Endothelial cell of umbilical vein (primary cell): Measurements from ENCODE around the gene GPR173. TPM values are rescaled to one million over a fixed set of nuclear protein-coding genes. Genes with fewer than 3 reads are reported as not detected.

Source experiments
- BruUV-seq: library from RNA; stranded (reverse); fragments of 400-500 nt; replicated peaks from 2 replicates; lab custom pipeline; 2021; lab: Mats Ljungman, UMichigan
- CTCF ChIA-PET: fragments of 300-600, 350-600 bp; sonication (Branson Sonifier 250); formaldehyde crosslinking; loops from one replicate; lab custom pipeline; 2021; ENCODE audit warnings: antibody characterized with exemption, inconsistent platforms; lab: Charles Lee
- POLR2A ChIA-PET: fragments of 300-600, 350-600 bp; sonication (Branson Sonifier 250); formaldehyde crosslinking; loops from one replicate; lab custom pipeline; 2021; ENCODE audit warnings: antibody characterized with exemption, inconsistent platforms; lab: Charles Lee
- DNase-seq: peaks from one replicate; pipeline ENCODE4 v3.0.0-alpha.2; 2011; ENCODE audit warnings: low read depth, low spot score
- FAIRE-seq: peaks from 2 replicates; lab custom pipeline; 2011; peaks lifted over from hg19 to GRCh38; lab: Jason Lieb, UNC
- H2AFZ ChIP-seq: 2 replicates; pipeline ENCODE4 v1.6.0; 2012; ENCODE audit warnings: low read depth, low read length, control low read depth, inconsistent platforms
- H3K27ac ChIP-seq: 2 replicates; pipeline ENCODE4 v1.5.1; 2011; ENCODE audit warnings: low read depth, mild to moderate bottlenecking, control low read depth, low read length, moderate library complexity; ENCODE audit not compliant: insufficient read depth
- H3K27me3 ChIP-seq, 2 experiments: 2 replicates each; pipeline versions ENCODE4 v1.6.0 to v1.6.1; 2011; ENCODE audit warnings: low read length in 2 of 2, mixed read lengths in 1 of 2; ENCODE audit not compliant: control insufficient read depth in 2 of 2, insufficient read depth in 2 of 2
- H3K36me3 ChIP-seq, 2 experiments: 2 replicates in 1 of 2; 3 replicates in 1 of 2; pipeline ENCODE4 v1.5.1; 2011; ENCODE audit warnings: low read length in 2 of 2, mild to moderate bottlenecking in 1 of 2, moderate library complexity in 1 of 2; ENCODE audit not compliant: control insufficient read depth in 2 of 2, insufficient read depth in 2 of 2; ENCODE audit errors: extremely low read depth in 1 of 2
- H3K4me1 ChIP-seq: 3 replicates; pipeline ENCODE4 v1.5.1; 2011; ENCODE audit warnings: mild to moderate bottlenecking, low read length; ENCODE audit not compliant: control insufficient read depth, insufficient read depth; ENCODE audit errors: extremely low read depth
- H3K4me2 ChIP-seq: 2 replicates; pipeline ENCODE4 v1.6.1; 2011; ENCODE audit warnings: low read length, control low read depth, mixed read lengths; ENCODE audit not compliant: insufficient read depth
- H3K4me3 ChIP-seq, 3 experiments: fragments of 200-600 bp in 1 of 3; sonication (generic), shearing (Covaris generic) in 1 of 3; replicated peaks in 1 of 3; 2 replicates each; pipeline ENCODE4 v1.5.1; 2011 to 2016; ENCODE audit warnings: control low read depth in 3 of 3, low read length in 3 of 3, mild to moderate bottlenecking in 2 of 3, inconsistent platforms in 1 of 3, low read depth in 1 of 3, moderate library complexity in 1 of 3; ENCODE audit not compliant: insufficient read depth in 1 of 3
- H3K79me2 ChIP-seq: 2 replicates; pipeline ENCODE4 v1.6.0; 2012; ENCODE audit warnings: low read length, inconsistent platforms; ENCODE audit not compliant: control insufficient read depth, insufficient read depth
- H3K9ac ChIP-seq: replicated peaks from 2 replicates; pipeline ENCODE3; 2011; ENCODE audit warnings: low read length, control low read depth; ENCODE audit not compliant: insufficient read depth; ENCODE audit errors: extremely low read depth
- H3K9me1 ChIP-seq: replicated peaks from 3 replicates; pipeline ENCODE4 v1.6.0; 2011; ENCODE audit warnings: mild to moderate bottlenecking, low read length; ENCODE audit not compliant: control insufficient read depth, insufficient read depth; ENCODE audit errors: extremely low read depth
- H3K9me3 ChIP-seq: replicated peaks from 2 replicates; pipeline ENCODE4 v1.5.1; 2012; ENCODE audit warnings: low read length, inconsistent platforms; ENCODE audit not compliant: control insufficient read depth, insufficient read depth
- H4K20me1 ChIP-seq: replicated peaks from 2 replicates; pipeline ENCODE3; 2011; ENCODE audit warnings: mild to moderate bottlenecking, low read length; ENCODE audit not compliant: control insufficient read depth, insufficient read depth; ENCODE audit errors: extremely low read depth
- CTCF ChIP-seq, 2 donors: IDR thresholded peaks; 1 replicate in 1 of 2; 2 replicates in 1 of 2; pipeline ENCODE4 v1.5.1; 2011; ENCODE audit warnings: low read length in 2 of 2, mild to moderate bottlenecking in 2 of 2, moderate library complexity in 2 of 2, control low read depth in 1 of 2, inconsistent platforms in 1 of 2, low read depth in 1 of 2; ENCODE audit not compliant: insufficient read depth in 1 of 2; ENCODE audit errors: extremely low read depth in 1 of 2
- FOS ChIP-seq: IDR thresholded peaks from 2 replicates; pipeline ENCODE4 v1.6.1; 2011; ENCODE audit warnings: mild to moderate bottlenecking, low read length, moderate library complexity, borderline replicate concordance; ENCODE audit not compliant: insufficient read depth
- JUN ChIP-seq: IDR thresholded peaks from 2 replicates; pipeline ENCODE4 v1.6.1; 2011; ENCODE audit warnings: borderline replicate concordance, low read depth; ENCODE audit not compliant: insufficient read length, insufficient read depth
- MYC ChIP-seq: IDR thresholded peaks from one replicate; pipeline ENCODE4 v1.6.1; 2011; ENCODE audit warnings: mild to moderate bottlenecking, low read depth, low read length
- POLR2A ChIP-seq: IDR thresholded peaks from 2 replicates; pipeline ENCODE4 v1.6.1; 2012; ENCODE audit warnings: low read depth, mild to moderate bottlenecking, control low read depth, low read length
- dilution Hi-C: fragments of 300-500 bp; cut with MboI; formaldehyde crosslinking; loops from one replicate; pipeline ENCODE4 v1.15.0; 2019; ENCODE audit warnings: low sequenced_read_pairs; ENCODE audit not compliant: extremely low pct_ligation_motif_present
- intact Hi-C: fragments of 100-400 bp; cut with micrococcal nuclease; formaldehyde crosslinking; loops from one replicate; pipeline ENCODE4 v1.10.0; 2022
- polyA plus RNA-seq, 4 experiments: library from polyadenylated mRNA; depleted of rRNA in 3 of 4; stranded (reverse) in 3 of 4; unstranded in 1 of 4; fragments of >200 nt; gene quantifications; 2 replicates each; pipeline versions ENCODE4 v1.2.1 to v1.2.3, GENCODE V29; 2011 to 2012; ENCODE audit warnings: missing spikeins in 1 of 4
- total RNA-seq: library from RNA; stranded (reverse); gene quantifications from 2 replicates; pipeline ENCODE4 v1.2.3, GENCODE V29; 2021

GPR173 gene
- total and polyA plus RNA-seq, 2 donors (not counting 3 experiments of a cell fraction or from before 2014, with no cell fraction given): 9.2 to 11.3 TPM

GRCh38 chrX:53044995-53045394, 3.6 kb upstream of the GPR173 start:
- intact Hi-C loops (no loop called here), dilution Hi-C loops (no loop called here)
- BruUV-seq: no TSS peak
- no peak overlapping the region for H2AFZ ChIP-seq
- peaks cover 11% of the 10 kb centered on the region for H3K79me2 ChIP-seq
- H3K27ac ChIP-seq: no peak overlapping the region
- H4K20me1 ChIP-seq: no peaks in the 10 kb centered on the region
- CTCF ChIA-PET: no interaction called here
- H3K4me2 ChIP-seq: no peak overlapping the region
- H3K27me3 ChIP-seq: peaks cover 0 to 2% of the 10 kb centered on the region in 2 experiments
- H3K9me3 ChIP-seq: no peaks in the 10 kb centered on the region
- no peak overlapping the region for H3K4me3 ChIP-seq
- POLR2A ChIA-PET: no interaction called here
- no peaks in the 10 kb centered on the region for H3K9me1 ChIP-seq
- DNase-seq: no peak
- peak; percentile 38 for FAIRE-seq
- no peaks in the 10 kb centered on the region for H3K36me3 ChIP-seq
- H3K9ac ChIP-seq: no peak overlapping the region
- TF ChIP-seq JUN: no peak
- TF ChIP-seq FOS: no peak
- no peak for TF ChIP-seq POLR2A
- TF ChIP-seq CTCF (IDR thresholded peaks at IDR 0.05; ENCODE audit: extremely low read depth in 1 of 2, insufficient read depth in 1 of 2, low read depth in 1 of 2, low read length in 2 of 2): no peak
- TF ChIP-seq MYC: no peak
- peaks cover 15% of the 10 kb centered on the region for H3K4me1 ChIP-seq

GRCh38 chrX:53047228-53047627, 1.4 kb upstream of the GPR173 start:
- no peak overlapping the region for H2AFZ ChIP-seq
- POLR2A ChIA-PET: interaction anchor here (0.9 kb wide), 1 partner anchor 35 kb away, joined by 4 read pairs; the partner anchor contains the start of gene TSPYL2
- CTCF ChIA-PET: no interaction called here
- H3K9me3 ChIP-seq: no peaks in the 10 kb centered on the region
- H3K4me2 ChIP-seq: no peak overlapping the region
- no peaks in the 10 kb centered on the region for H3K27me3 ChIP-seq
- TF ChIP-seq CTCF (IDR thresholded peaks at IDR 0.05; ENCODE audit: extremely low read depth in 1 of 2, insufficient read depth in 1 of 2, low read depth in 1 of 2, low read length in 2 of 2): peak; percentile 23 to 39
- no peak for TF ChIP-seq POLR2A
- no peak overlapping the region for H3K9ac ChIP-seq
- no peak overlapping the region for H3K27ac ChIP-seq
- DNase-seq (peak; percentile 15), FAIRE-seq (peak; percentile 88)
- intact Hi-C loops: loop anchor here (1.0 kb wide), 1 partner anchor 42 kb away; no protein-coding TSS in a partner anchor
- BruUV-seq: no TSS peak
- no peaks in the 10 kb centered on the region for H3K36me3 ChIP-seq
- no peaks in the 10 kb centered on the region for H3K9me1 ChIP-seq
- H3K79me2 ChIP-seq: peaks cover 33% of the 10 kb centered on the region
- peaks cover 17% of the 10 kb centered on the region for H3K4me1 ChIP-seq
- dilution Hi-C loops: no loop called here
- H3K4me3 ChIP-seq: no peak overlapping the region
- H4K20me1 ChIP-seq: no peaks in the 10 kb centered on the region
